SK-N-MC (cell line): Measurements from ENCODE around the gene SRPRB.

Experiments
- DNase-seq: peaks from one replicate; pipeline ENCODE4 v3.0.0-alpha.2; 2011; ENCODE audit warnings: low read depth, low spot score
- H3K27ac ChIP-seq: fragments of 200-600 bp; sonication (generic); 2 replicates; pipeline ENCODE4 v1.5.1; 2016; ENCODE audit warnings: mixed run types
- H3K36me3 ChIP-seq: fragments of 200-600 bp; sonication (generic); 2 replicates; pipeline ENCODE4 v1.6.1; 2017; ENCODE audit warnings: antibody characterized with exemption, low read length, mixed read lengths; ENCODE audit not compliant: insufficient read depth
- H3K4me3 ChIP-seq: fragments of 200-600 bp; sonication (generic); 2 replicates; pipeline ENCODE4 v1.5.1; 2016
- H3K9ac ChIP-seq: fragments of 200-600 bp; sonication (generic); 2 replicates; pipeline ENCODE4 v1.8.0; 2017; ENCODE audit warnings: mixed run types, mixed read lengths; ENCODE audit not compliant: insufficient read length
- H3K9me3 ChIP-seq: fragments of 200-600 bp; sonication (generic); 2 replicates; pipeline ENCODE4 v1.6.1; 2017; ENCODE audit warnings: low read depth, mild to moderate bottlenecking, antibody characterized with exemption, low read length, moderate library complexity, mixed read lengths
- EZH2 ChIP-seq: fragments of 200-600 bp; sonication (generic); IDR thresholded peaks from one replicate; pipeline ENCODE4 v1.6.1; 2017; ENCODE audit warnings: antibody characterized with exemption
- FOXP2 ChIP-seq: optimal IDR thresholded peaks from 2 replicates; pipeline ENCODE3; 2011; ENCODE audit warnings: mild to moderate bottlenecking, moderate library complexity; ENCODE audit not compliant: insufficient read depth; ENCODE audit errors: extremely low read length, control extremely low read depth
- POLR2AphosphoS5 ChIP-seq: IDR thresholded peaks from 2 replicates; pipeline ENCODE4 v1.6.1; 2012; ENCODE audit warnings: mild to moderate bottlenecking, low read depth, low read length, borderline replicate concordance

Gene SRPRB

GRCh38 chr3:133829310-133829707, 23.7 kb downstream of the SRPRB start:
- H3K4me3 ChIP-seq, result no peak overlapping the region
- no peaks in the 10 kb centered on the region for H3K9me3 ChIP-seq
- no peak for DNase-seq
- no peak for TF ChIP-seq POLR2AphosphoS5
- TF ChIP-seq FOXP2, result no peak
- no peak for TF ChIP-seq EZH2
- no peak overlapping the region for H3K27ac ChIP-seq
- no peaks in the 10 kb centered on the region for H3K36me3 ChIP-seq
- no peak overlapping the region for H3K9ac ChIP-seq

- DNase-seq, result no peak
- no peak overlapping the region for H3K27ac ChIP-seq
- no peak for TF ChIP-seq POLR2AphosphoS5
- TF ChIP-seq FOXP2, result no peak
- no peak for TF ChIP-seq EZH2
- H3K9me3 ChIP-seq, result no peaks in the 10 kb centered on the region
- no peak overlapping the region for H3K9ac ChIP-seq
- no peak overlapping the region for H3K4me3 ChIP-seq
- H3K36me3 ChIP-seq, result no peaks in the 10 kb centered on the region
Observed at GRCh38 chr3:133830071-133830470, 24.5 kb downstream of the SRPRB start.

- H3K9ac ChIP-seq, result no peak overlapping the region
- no peak overlapping the region for H3K27ac ChIP-seq
- H3K4me3 ChIP-seq, result no peak overlapping the region
- TF ChIP-seq POLR2AphosphoS5 (no peak), EZH2 (no peak), FOXP2 (no peak)
- H3K36me3 ChIP-seq, result no peaks in the 10 kb centered on the region
- no peaks in the 10 kb centered on the region for H3K9me3 ChIP-seq
- no peak for DNase-seq
Observed at GRCh38 chr3:133831966-133832801, 26.6 kb downstream of the SRPRB start.

- H3K4me3 ChIP-seq, result no peak overlapping the region
- H3K27ac ChIP-seq, result no peak overlapping the region
- TF ChIP-seq EZH2 (no peak), FOXP2 (no peak), POLR2AphosphoS5 (no peak)
- no peak overlapping the region for H3K9ac ChIP-seq
- no peaks in the 10 kb centered on the region for H3K36me3 ChIP-seq
- H3K9me3 ChIP-seq, result no peaks in the 10 kb centered on the region
- DNase-seq, result no peak
Observed at GRCh38 chr3:133832802-133833144, 27.2 kb downstream of the SRPRB start.

GRCh38 chr3:133833267-133833666, 27.7 kb downstream of the SRPRB start:
- Histone ChIP-seq H3K36me3 (no peaks in the 10 kb centered on the region), H3K9ac (no peak overlapping the region), H3K9me3 (no peaks in the 10 kb centered on the region), H3K4me3 (no peak overlapping the region), H3K27ac (no peak overlapping the region)
- TF ChIP-seq EZH2, result no peak
- no peak for TF ChIP-seq POLR2AphosphoS5
- TF ChIP-seq FOXP2, result no peak
- no peak for DNase-seq

GRCh38 chr3:133833880-133834620, 28.4 kb downstream of the SRPRB start:
- no peak overlapping the region for H3K4me3 ChIP-seq
- no peak for DNase-seq
- no peak for TF ChIP-seq FOXP2
- TF ChIP-seq POLR2AphosphoS5, result no peak
- TF ChIP-seq EZH2, result no peak
- H3K36me3 ChIP-seq, result no peaks in the 10 kb centered on the region
- H3K27ac ChIP-seq, result no peak overlapping the region
- no peak overlapping the region for H3K9ac ChIP-seq
- no peaks in the 10 kb centered on the region for H3K9me3 ChIP-seq

- no peak overlapping the region for H3K27ac ChIP-seq
Observed at GRCh38 chr3:133834621-133835417, 29.2 kb downstream of the SRPRB start.

GRCh38 chr3:133835418-133835743, 29.8 kb downstream of the SRPRB start:
- no peak for DNase-seq
- Histone ChIP-seq H3K27ac (no peak overlapping the region), H3K9me3 (no peaks in the 10 kb centered on the region), H3K36me3 (no peaks in the 10 kb centered on the region), H3K4me3 (no peak overlapping the region), H3K9ac (no peak overlapping the region)
- no peak for TF ChIP-seq POLR2AphosphoS5
- TF ChIP-seq EZH2, result no peak
- TF ChIP-seq FOXP2, result no peak

More at GRCh38 chr3:133834621-133835417, 29.2 kb downstream of the SRPRB start:
- H3K9ac ChIP-seq, result no peak overlapping the region
- no peaks in the 10 kb centered on the region for H3K36me3 ChIP-seq
- TF ChIP-seq FOXP2 (no peak), POLR2AphosphoS5 (no peak), EZH2 (no peak)
- DNase-seq, result no peak
- H3K4me3 ChIP-seq, result no peak overlapping the region
- H3K9me3 ChIP-seq, result no peaks in the 10 kb centered on the region
